Glutamatergic neuron (in vitro differentiated cells): ENCODE data around the gene DEPDC5. TPM values are rescaled to one million over a fixed set of nuclear protein-coding genes. Genes with fewer than 3 reads are reported as not detected.

Experiments used
- DNase-seq: peaks from one replicate; pipeline ENCODE4 v3.0.0; 2022
- H3K27ac Mint-ChIP-seq: one replicate; pipeline ENCODE4 v1.8.0; 2020; ENCODE audit warnings: mild to moderate bottlenecking, mixed read lengths, inconsistent platforms; ENCODE audit not compliant: unreplicated experiment
- H3K27me3 Mint-ChIP-seq: one replicate; pipeline ENCODE4 v1.8.0; 2020; ENCODE audit warnings: mild to moderate bottlenecking, moderate library complexity, mixed read lengths, inconsistent platforms; ENCODE audit not compliant: unreplicated experiment
- H3K36me3 Mint-ChIP-seq: one replicate; pipeline ENCODE4 v1.8.0; 2020; ENCODE audit warnings: mild to moderate bottlenecking, mixed read lengths, inconsistent platforms; ENCODE audit not compliant: unreplicated experiment
- H3K4me1 Mint-ChIP-seq: one replicate; pipeline ENCODE4 v1.8.0; 2020; ENCODE audit warnings: mild to moderate bottlenecking, low read depth, mixed read lengths, inconsistent platforms; ENCODE audit not compliant: unreplicated experiment
- H3K4me3 Mint-ChIP-seq: one replicate; pipeline ENCODE4 v1.8.0; 2020; ENCODE audit warnings: mild to moderate bottlenecking, mixed read lengths, inconsistent platforms; ENCODE audit not compliant: unreplicated experiment
- H3K9me3 Mint-ChIP-seq: one replicate; pipeline ENCODE4 v1.8.0; 2020; ENCODE audit warnings: mild to moderate bottlenecking, moderate library complexity, mixed read lengths, inconsistent platforms; ENCODE audit not compliant: unreplicated experiment
- total RNA-seq: library from RNA; stranded (reverse); fragmentation: NEBNext Ultra II Directional; extraction: Animal tissue kit (Norgen Biotek cat#: 25700); gene quantifications from one replicate; pipeline ENCODE4 v1.2.1, GENCODE V29; 2021; ENCODE audit not compliant: unreplicated experiment
- TF ChIP-seq, protein P1 (sequence below): fragments of 200-600 bp; sonication (generic); IDR thresholded peaks from one replicate; pipeline ENCODE4 v1.5.0; 2021; ENCODE audit not compliant: partially characterized antibody, unreplicated experiment

Gene DEPDC5
- total RNA-seq, 1 donor from 2014 or later = 32.0 TPM

GRCh38 chr22:31895411-31896123 is 141.7 kb downstream of the DEPDC5 start:
- Mint-ChIP-seq H3K27me3 (no peaks in the 10 kb centered on the region), H3K9me3 (peaks cover 2% of the 10 kb centered on the region), H3K4me1 (peaks cover 16% of the 10 kb centered on the region), H3K4me3 (no peak overlapping the region), H3K27ac (no peak overlapping the region), H3K36me3 (no peaks in the 10 kb centered on the region)
- no peak for DNase-seq
- TF ChIP-seq, protein P1, sequence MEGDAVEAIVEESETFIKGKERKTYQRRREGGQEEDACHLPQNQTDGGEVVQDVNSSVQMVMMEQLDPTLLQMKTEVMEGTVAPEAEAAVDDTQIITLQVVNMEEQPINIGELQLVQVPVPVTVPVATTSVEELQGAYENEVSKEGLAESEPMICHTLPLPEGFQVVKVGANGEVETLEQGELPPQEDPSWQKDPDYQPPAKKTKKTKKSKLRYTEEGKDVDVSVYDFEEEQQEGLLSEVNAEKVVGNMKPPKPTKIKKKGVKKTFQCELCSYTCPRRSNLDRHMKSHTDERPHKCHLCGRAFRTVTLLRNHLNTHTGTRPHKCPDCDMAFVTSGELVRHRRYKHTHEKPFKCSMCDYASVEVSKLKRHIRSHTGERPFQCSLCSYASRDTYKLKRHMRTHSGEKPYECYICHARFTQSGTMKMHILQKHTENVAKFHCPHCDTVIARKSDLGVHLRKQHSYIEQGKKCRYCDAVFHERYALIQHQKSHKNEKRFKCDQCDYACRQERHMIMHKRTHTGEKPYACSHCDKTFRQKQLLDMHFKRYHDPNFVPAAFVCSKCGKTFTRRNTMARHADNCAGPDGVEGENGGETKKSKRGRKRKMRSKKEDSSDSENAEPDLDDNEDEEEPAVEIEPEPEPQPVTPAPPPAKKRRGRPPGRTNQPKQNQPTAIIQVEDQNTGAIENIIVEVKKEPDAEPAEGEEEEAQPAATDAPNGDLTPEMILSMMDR = no peak

DNA sequence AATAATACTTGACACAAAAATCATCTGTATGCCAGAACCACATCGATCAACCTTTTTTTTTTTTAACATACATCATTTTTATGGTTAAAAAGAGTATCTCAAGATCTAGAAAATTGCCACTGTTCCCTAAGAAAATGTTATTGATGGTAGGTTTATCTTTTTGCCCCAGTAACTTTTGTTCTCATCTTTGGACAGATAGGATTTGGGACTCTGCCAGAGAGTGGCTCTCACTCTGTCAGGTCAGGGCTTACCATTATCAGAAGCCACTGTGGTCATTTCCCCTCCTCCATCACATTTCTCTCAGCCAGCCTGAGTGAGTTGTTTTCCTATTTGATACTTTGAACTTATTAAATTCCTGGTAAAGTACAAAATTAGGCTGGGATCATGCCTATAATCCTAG is 142.7 kb downstream of the DEPDC5 start:
- TF ChIP-seq, protein P1 = no peak
- Mint-ChIP-seq H3K4me3 (no peak overlapping the region), H3K36me3 (no peaks in the 10 kb centered on the region), H3K4me1 (peaks cover 12% of the 10 kb centered on the region), H3K27me3 (no peaks in the 10 kb centered on the region), H3K9me3 (peaks cover 2% of the 10 kb centered on the region), H3K27ac (no peak overlapping the region)
- DNase-seq = no peak

DNA sequence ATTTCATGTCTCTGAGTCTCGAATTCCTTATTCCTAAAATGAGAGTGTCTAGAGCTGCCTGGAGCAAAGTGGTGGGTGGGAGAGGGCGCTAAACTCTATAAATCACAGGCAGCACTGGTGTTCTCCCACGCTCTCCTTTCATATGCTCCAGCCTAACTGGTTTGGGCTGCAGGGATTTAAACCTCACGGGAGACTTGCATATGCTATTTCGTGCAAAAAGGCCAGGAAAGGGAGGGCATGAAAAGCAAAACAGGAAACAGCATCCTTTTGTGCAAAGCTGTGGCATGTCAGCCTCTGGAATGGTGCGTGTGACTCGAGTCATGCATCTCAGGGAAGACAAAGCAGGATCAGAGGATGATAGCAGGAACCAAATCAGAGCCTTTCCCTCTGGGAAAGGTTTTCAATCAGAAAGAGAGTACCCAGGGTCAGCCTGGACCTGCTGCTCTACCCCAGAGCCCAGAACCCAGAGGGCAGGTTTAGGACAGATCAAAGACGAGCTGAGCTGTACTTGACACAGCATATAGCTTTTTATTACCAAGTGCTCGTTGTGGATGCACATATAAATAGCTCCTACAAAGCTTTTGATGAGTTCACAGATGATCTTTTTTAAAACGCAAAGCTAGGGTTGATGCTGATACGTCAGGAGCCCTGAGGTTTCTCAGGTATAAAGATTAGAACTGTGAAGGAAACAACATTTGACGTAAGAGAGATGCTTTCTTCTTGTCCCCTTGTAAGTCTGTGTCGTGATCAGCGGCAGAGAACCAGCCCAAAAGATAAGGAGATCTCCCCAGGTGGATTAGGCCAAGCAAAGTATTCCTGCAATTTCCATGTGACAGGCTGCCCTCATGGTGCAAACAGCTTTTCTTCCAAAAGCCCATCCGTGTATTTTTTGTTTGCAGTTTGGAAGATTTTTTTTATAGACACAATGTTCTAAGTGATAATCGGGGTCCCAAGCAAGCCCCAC is 144.3 kb downstream of the DEPDC5 start:
- Mint-ChIP-seq H3K4me1 (peaks cover 12% of the 10 kb centered on the region), H3K9me3 (no peaks in the 10 kb centered on the region), H3K4me3 (no peak overlapping the region), H3K27ac (no peak overlapping the region), H3K36me3 (no peaks in the 10 kb centered on the region), H3K27me3 (no peaks in the 10 kb centered on the region)
- DNase-seq = no peak
- TF ChIP-seq, protein P1 = no peak

DNA sequence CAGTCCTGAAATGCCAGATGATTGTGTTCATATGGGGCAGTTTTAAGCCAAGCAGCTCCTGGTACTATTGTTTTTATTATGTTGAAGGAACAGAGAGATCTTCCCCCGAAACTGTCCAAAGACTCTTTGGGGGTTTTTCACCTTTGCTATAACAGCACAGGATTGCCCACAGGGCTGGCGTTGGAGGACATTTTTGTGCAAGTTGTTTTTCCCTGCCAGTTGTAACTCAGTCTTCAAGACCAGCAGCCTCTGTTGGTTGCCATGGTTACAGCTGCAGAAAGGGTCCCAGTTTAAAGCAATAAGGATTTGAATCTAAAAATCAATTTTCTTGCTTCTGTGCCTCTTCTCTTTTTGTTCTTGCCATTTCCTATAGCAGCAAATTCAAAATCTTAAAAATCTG is 145.1 kb downstream of the DEPDC5 start:
- TF ChIP-seq, protein P1 = no peak
- H3K27ac Mint-ChIP-seq = no peak overlapping the region

More for the DNA sequence above, 145.1 kb downstream of the DEPDC5 start:
- Mint-ChIP-seq H3K4me1 (peaks cover 12% of the 10 kb centered on the region), H3K27me3 (no peaks in the 10 kb centered on the region), H3K36me3 (no peaks in the 10 kb centered on the region), H3K9me3 (no peaks in the 10 kb centered on the region), H3K4me3 (no peak overlapping the region)
- no peak for DNase-seq
